PC-9 (cell line): ENCODE measurements around the gene CYBB. TPM values are rescaled to one million over a fixed set of nuclear protein-coding genes. Genes with fewer than 3 reads are reported as not detected.
A peak's percentile ranks its signal among the peaks of the same experiment; 100 is the strongest.

Source experiments
- BruUV-seq: library from RNA; stranded (reverse); fragments of 400-500 nt; replicated peaks from 2 replicates; lab custom pipeline; 2021; lab: Mats Ljungman, UMichigan
- CTCF ChIA-PET: fragments of 300-600 bp; sonication (Branson Sonifier 250); formaldehyde crosslinking; loops from one replicate; lab custom pipeline; 2022; ENCODE audit warnings: antibody characterized with exemption; lab: Charles Lee
- POLR2A ChIA-PET: fragments of 300-600 bp; sonication (Branson Sonifier 250); formaldehyde crosslinking; loops from one replicate; lab custom pipeline; 2022; ENCODE audit warnings: antibody characterized with exemption; ENCODE audit not compliant: unreplicated experiment; lab: Charles Lee
- DNase-seq, 2 experiments: peaks; one replicate each; pipeline versions ENCODE4 v3.0.0 to v3.0.0-alpha.2; 2015 to 2022; ENCODE audit warnings: mixed read lengths in 1 of 2
- H2AFZ ChIP-seq: fragments of 200-600 bp; sonication (generic); 2 replicates; pipeline ENCODE4 v1.8.1; 2017; ENCODE audit warnings: antibody characterized with exemption
- H3F3A ChIP-seq: fragments of 200-600 bp; sonication (generic); 2 replicates; pipeline ENCODE4 v1.8.1; 2017; ENCODE audit warnings: antibody characterized with exemption, mild to moderate bottlenecking, low read depth; ENCODE audit not compliant: insufficient read depth
- H3K27ac ChIP-seq: fragments of 200-600 bp; sonication (generic); 2 replicates; pipeline ENCODE4 v1.6.1; 2016; ENCODE audit warnings: mixed run types
- H3K27me3 ChIP-seq: fragments of 200-600 bp; sonication (generic); 2 replicates; pipeline ENCODE4 v1.6.1; 2016; ENCODE audit warnings: low read depth, mixed run types; ENCODE audit not compliant: insufficient read depth
- H3K36me3 ChIP-seq: fragments of 200-600 bp; sonication (generic); 2 replicates; pipeline ENCODE4 v1.6.1; 2016; ENCODE audit warnings: low read depth, mixed run types
- H3K4me1 ChIP-seq: fragments of 200-600 bp; sonication (generic); replicated peaks from 2 replicates; pipeline ENCODE4 v1.6.1; 2016; ENCODE audit warnings: mixed run types; ENCODE audit not compliant: insufficient read depth
- H3K4me2 ChIP-seq: fragments of 200-600 bp; sonication (generic); 2 replicates; pipeline ENCODE4 v1.6.1; 2017; ENCODE audit warnings: mixed run types
- H3K4me3 ChIP-seq: fragments of 200-600 bp; sonication (generic); 2 replicates; pipeline ENCODE4 v1.6.1; 2016; ENCODE audit warnings: mixed run types
- H3K79me2 ChIP-seq: fragments of 200-600 bp; sonication (generic); 2 replicates; pipeline ENCODE4 v1.6.1; 2017; ENCODE audit warnings: low read depth, mixed run types
- H3K9me2 ChIP-seq: fragments of 200-600 bp; sonication (generic); 2 replicates; pipeline ENCODE4 v1.8.1; 2017; ENCODE audit warnings: mild to moderate bottlenecking; ENCODE audit not compliant: insufficient read depth
- H3K9me3 ChIP-seq: fragments of 200-600 bp; sonication (generic); 2 replicates; pipeline ENCODE4 v1.8.1; 2016; ENCODE audit warnings: low read depth; ENCODE audit not compliant: insufficient read depth
- H4K20me1 ChIP-seq: fragments of 200-600 bp; sonication (generic); 2 replicates; pipeline ENCODE4 v1.8.1; 2017; ENCODE audit not compliant: insufficient read depth
- CTCF ChIP-seq: fragments of 200-600 bp; sonication (generic); conservative IDR thresholded peaks from 2 replicates; pipeline ENCODE4 v1.6.1; 2017; ENCODE audit warnings: mixed run types, antibody characterized with exemption, mild to moderate bottlenecking, moderate library complexity
- EZH2 ChIP-seq: fragments of 200-600 bp; sonication (generic); IDR thresholded peaks from 2 replicates; pipeline ENCODE4 v1.8.0; 2017; ENCODE audit warnings: antibody characterized with exemption, low read depth
- intact Hi-C: fragments of 100-400 bp; cut with micrococcal nuclease; formaldehyde crosslinking; loops from one replicate; pipeline ENCODE4 v1.10.0; 2022; ENCODE audit not compliant: unreplicated experiment
- total RNA-seq: library from RNA; stranded (reverse); gene quantifications from 2 replicates; pipeline ENCODE4 v1.2.3, GENCODE V29; 2021

The CYBB gene
- total RNA-seq, 1 experiment from 2014 or later, result 0.31 TPM

GRCh38 chrX:37746218-37746941 is 33.5 kb upstream of the CYBB start:
- peak in 1 of 2 experiments; percentile 12 for DNase-seq
- POLR2A ChIA-PET, result no interaction called here
- H2AFZ ChIP-seq, result no peak overlapping the region

GRCh38 chrX:37746951-37747350 is 32.9 kb upstream of the CYBB start:
- no peaks in the 10 kb centered on the region for H3F3A ChIP-seq
- H3K36me3 ChIP-seq, result no peaks in the 10 kb centered on the region
- no peaks in the 10 kb centered on the region for H3K9me3 ChIP-seq
- H3K4me3 ChIP-seq, result no peak overlapping the region
- CTCF ChIA-PET, result no interaction called here
- intact Hi-C loops, result loop anchor here (5.0 kb wide), 2 partner anchors 175 to 240 kb away; partner anchors contain the start of gene LANCL3
- POLR2A ChIA-PET, result no interaction called here
- H3K27me3 ChIP-seq, result no peaks in the 10 kb centered on the region
- H3K4me1 ChIP-seq, result no peaks in the 10 kb centered on the region
- no peaks in the 10 kb centered on the region for H3K79me2 ChIP-seq
- no peaks in the 10 kb centered on the region for H4K20me1 ChIP-seq
- H3K4me2 ChIP-seq, result no peak overlapping the region
- H3K27ac ChIP-seq, result no peak overlapping the region
- TF ChIP-seq EZH2 (no peak), CTCF (no peak)
- no peak overlapping the region for H2AFZ ChIP-seq
- BruUV-seq, result no TSS peak
- no peaks in the 10 kb centered on the region for H3K9me2 ChIP-seq
- no peak for DNase-seq

More at GRCh38 chrX:37746218-37746941, 33.5 kb upstream of the CYBB start:
- Histone ChIP-seq H3K9me3 (no peaks in the 10 kb centered on the region), H3K9me2 (no peaks in the 10 kb centered on the region), H3K36me3 (no peaks in the 10 kb centered on the region), H3K79me2 (no peaks in the 10 kb centered on the region), H3K4me1 (no peaks in the 10 kb centered on the region), H3K27me3 (no peaks in the 10 kb centered on the region), H3K27ac (no peak overlapping the region), H3K4me3 (no peak overlapping the region), H3F3A (no peaks in the 10 kb centered on the region), H3K4me2 (no peak overlapping the region), H4K20me1 (no peaks in the 10 kb centered on the region)
- TF ChIP-seq CTCF (no peak), EZH2 (no peak)
- intact Hi-C loops, result loop anchor here (5.0 kb wide), 2 partner anchors 174 to 239 kb away; partner anchors contain the start of gene LANCL3
- CTCF ChIA-PET, result no interaction called here
- no TSS peak for BruUV-seq

- H3K9me3 ChIP-seq, result no peaks in the 10 kb centered on the region
- no peak overlapping the region for H3K4me2 ChIP-seq
- TF ChIP-seq EZH2, result no peak
- no peak for TF ChIP-seq CTCF
- H3K27ac ChIP-seq, result no peak overlapping the region
- no peaks in the 10 kb centered on the region for H3K36me3 ChIP-seq
- H2AFZ ChIP-seq, result no peak overlapping the region
- CTCF ChIA-PET, result no interaction called here
- no peaks in the 10 kb centered on the region for H3K79me2 ChIP-seq
- intact Hi-C loops, result no loop called here
- no peaks in the 10 kb centered on the region for H3F3A ChIP-seq
- no peaks in the 10 kb centered on the region for H3K4me1 ChIP-seq
- no peaks in the 10 kb centered on the region for H3K27me3 ChIP-seq
- H3K4me3 ChIP-seq, result no peak overlapping the region
- DNase-seq, result no peak
- POLR2A ChIA-PET, result no interaction called here
- H4K20me1 ChIP-seq, result no peaks in the 10 kb centered on the region
- BruUV-seq, result no TSS peak
- no peaks in the 10 kb centered on the region for H3K9me2 ChIP-seq
Measured at GRCh38 chrX:37752281-37752680, 27.6 kb upstream of the CYBB start.
